ENCODE measurements around the gene CFAP20. TPM values are rescaled to one million over a fixed set of nuclear protein-coding genes. Genes with fewer than 3 reads are reported as not detected.
"Not testable (repeated sequence)": the region's sequence is repeated elsewhere in the genome, so short reads cannot be mapped to it uniquely, and the experiment has no call there.

CFAP20 gene
- total RNA-seq, 1 experiment from 2014 or later, result 104 TPM

GRCh38 chr16:58098207-58099096 is 30.7 kb downstream of the CFAP20 start:
- peak; percentile 60 for DNase-seq (ENCODE audit: low read depth)

GRCh38 chr16:58096249-58096648 is 32.9 kb downstream of the CFAP20 start:
- DNase-seq (ENCODE audit: low read depth), result no peak

GRCh38 chr16:58095575-58095960 is 33.6 kb downstream of the CFAP20 start:
- not testable (repeated sequence) for DNase-seq (ENCODE audit: low read depth)

GRCh38 chr16:58094791-58095574 is 34.2 kb downstream of the CFAP20 start:
- DNase-seq (ENCODE audit: low read depth), result no peak

DNA sequence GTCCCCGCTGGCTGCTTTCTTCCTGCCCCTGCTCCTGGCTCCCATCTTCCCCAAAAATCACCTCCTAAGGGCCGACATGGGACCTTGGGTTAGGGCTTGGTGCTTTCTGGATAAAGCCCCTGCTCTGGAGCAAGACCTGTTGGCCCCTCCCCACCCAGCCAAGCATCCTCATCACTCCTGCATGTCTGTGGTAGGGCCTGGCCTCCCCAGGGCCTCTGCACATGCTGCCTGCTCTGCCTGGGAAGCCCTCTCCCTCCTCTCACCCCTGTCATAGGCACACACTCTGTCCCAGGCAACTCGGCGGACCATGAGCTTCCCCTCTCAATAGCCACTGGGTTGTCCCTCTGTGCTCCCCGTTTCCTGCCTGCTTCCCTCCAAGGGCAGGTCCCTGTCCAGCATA is 35.2 kb downstream of the CFAP20 start:
- DNase-seq (ENCODE audit: low read depth), result no peak

GRCh38 chr16:58090396-58090795 is 38.8 kb downstream of the CFAP20 start:
- not testable (repeated sequence) for DNase-seq (ENCODE audit: low read depth)

DNA sequence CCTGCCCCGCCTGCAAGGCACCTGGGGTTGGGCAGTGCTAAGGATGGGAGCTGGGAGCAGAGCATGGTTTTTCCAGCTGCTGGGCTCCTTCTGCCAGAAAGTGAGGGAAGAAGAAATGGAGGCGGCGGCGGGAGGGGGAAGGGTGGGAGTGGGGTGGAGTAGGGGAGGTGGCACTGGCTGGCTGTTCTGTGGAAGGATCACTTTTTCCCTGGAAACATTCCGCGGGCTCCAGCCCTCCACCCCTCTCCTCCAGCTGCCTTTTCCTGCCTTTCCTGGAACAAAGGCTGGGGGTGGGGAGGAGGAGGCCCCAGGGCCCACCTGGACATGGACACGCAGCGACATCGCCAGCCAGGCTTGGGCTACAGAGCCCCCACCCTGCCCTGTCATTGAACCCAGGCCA is 41.1 kb downstream of the CFAP20 start:
- no peak for DNase-seq (ENCODE audit: low read depth)

- no peak for DNase-seq (ENCODE audit: low read depth)
Measured at GRCh38 chr16:58087209-58087913, 41.8 kb downstream of the CFAP20 start.

- no peak for DNase-seq (ENCODE audit: low read depth)
Measured at GRCh38 chr16:58086381-58087208, 42.6 kb downstream of the CFAP20 start.

GRCh38 chr16:58085584-58086251 is 43.5 kb downstream of the CFAP20 start:
- DNase-seq (ENCODE audit: low read depth), result no peak

DNA sequence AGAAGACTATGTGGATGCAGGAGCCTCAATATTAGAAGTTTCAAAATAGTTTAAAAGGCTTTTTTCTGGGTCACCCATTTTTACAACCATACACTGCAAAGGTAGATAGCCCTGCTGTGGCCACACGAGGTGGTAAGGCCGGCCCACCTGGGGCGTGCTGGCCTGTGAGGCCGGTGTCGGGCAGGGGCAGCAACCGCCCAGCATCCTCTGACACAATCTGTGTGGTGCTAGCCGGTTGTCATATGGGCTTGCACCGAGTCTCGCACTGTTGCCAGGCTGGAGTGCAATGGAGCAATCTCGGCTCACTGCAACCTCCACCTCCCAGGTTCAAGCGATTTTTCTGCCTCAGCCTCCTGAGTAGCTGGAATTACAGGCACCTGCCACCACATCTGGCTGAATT is 44.0 kb downstream of the CFAP20 start:
- no peak for DNase-seq (ENCODE audit: low read depth)

GRCh38 chr16:58084635-58085034 is 44.5 kb downstream of the CFAP20 start:
- no peak for DNase-seq (ENCODE audit: low read depth)

- DNase-seq (ENCODE audit: low read depth), result no peak
Measured at GRCh38 chr16:58082381-58082780, 46.8 kb downstream of the CFAP20 start.

DNA sequence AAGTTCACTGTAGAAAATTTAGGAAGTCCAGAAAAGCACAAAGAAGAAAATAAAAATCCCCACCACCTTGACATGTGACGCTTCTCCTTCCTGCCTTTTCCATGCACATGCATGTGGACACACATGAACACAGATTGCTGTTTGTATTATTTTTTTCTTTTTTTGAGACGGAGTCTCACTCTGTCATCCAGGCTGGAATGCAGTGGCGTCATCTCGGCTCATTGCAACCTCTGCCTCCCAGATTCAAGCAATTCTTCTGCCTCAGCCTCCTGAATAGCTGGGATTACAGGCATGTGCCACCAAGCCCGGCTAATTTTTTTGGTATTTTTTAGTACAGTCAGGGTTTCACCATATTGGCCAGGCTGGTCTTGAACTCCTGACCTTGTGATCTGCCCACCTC is 48.5 kb downstream of the CFAP20 start:
- not testable (repeated sequence) for DNase-seq (ENCODE audit: low read depth)

DNA sequence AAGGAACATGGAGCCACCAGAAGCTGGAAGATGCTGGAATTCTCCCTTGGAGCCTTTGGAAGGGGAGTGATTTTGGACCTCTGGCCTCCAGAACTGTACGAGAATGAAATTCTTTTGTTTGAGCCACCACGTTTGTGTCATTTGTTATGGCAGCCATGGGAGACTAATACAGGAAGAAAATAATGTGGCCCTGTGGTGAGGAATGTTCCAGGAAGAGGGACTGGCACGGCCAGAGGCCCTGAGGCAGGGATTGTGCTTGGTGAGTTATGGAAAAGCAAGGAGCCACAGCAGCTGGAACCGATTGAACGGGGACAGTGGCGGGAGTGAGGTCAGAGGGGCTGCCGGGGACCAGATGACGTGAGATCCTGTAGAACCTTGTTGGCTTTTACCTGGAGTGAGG is 51.4 kb downstream of the CFAP20 start:
- DNase-seq (ENCODE audit: low read depth), result no peak

GRCh38 chr16:58076514-58076913 is 52.7 kb downstream of the CFAP20 start:
- no peak for DNase-seq (ENCODE audit: low read depth)

- no peak for DNase-seq (ENCODE audit: low read depth)
Measured at GRCh38 chr16:58074657-58075056, 54.5 kb downstream of the CFAP20 start.

GRCh38 chr16:58073086-58073485 is 56.1 kb downstream of the CFAP20 start:
- not testable (repeated sequence) for DNase-seq (ENCODE audit: low read depth)

DNA sequence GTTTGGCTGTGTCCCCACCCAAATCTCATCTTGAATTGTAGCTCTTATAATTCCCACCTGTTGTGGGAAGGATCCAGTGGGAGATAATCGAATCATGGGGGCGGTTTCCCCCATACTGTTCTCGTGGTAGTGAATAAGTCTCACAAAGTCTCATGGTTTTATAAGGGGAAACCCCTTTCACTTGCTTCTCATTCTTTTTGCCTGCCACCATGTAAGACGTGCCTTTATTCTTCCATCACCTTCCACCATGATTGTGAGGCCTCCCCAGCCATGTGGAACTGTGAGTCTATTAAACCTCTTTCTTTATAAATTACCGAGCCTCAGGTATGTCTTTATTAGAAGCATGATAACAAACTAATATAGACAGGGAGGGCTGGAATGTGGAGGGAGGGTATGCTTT is 57.0 kb downstream of the CFAP20 start:
- DNase-seq (ENCODE audit: low read depth), result not testable (repeated sequence)

- no peak for DNase-seq (ENCODE audit: low read depth)
Measured at GRCh38 chr16:58070585-58070984, 58.6 kb downstream of the CFAP20 start.
